Neural cell (in vitro differentiated cells): ENCODE data around the gene GDPD2.

Experiments used
- CTCF ChIP-seq: fragments of 450-650 bp; IDR thresholded peaks from 2 replicates; pipeline ENCODE4 v1.5.1; 2014; ENCODE audit warnings: antibody characterized with exemption, mild to moderate bottlenecking, moderate library complexity; ENCODE audit not compliant: poor library complexity, severe bottlenecking
- MXI1 ChIP-seq: fragments of 450-650 bp; conservative IDR thresholded peaks from 2 replicates; pipeline ENCODE4 v1.6.1; 2014; ENCODE audit warnings: antibody characterized with exemption, mild to moderate bottlenecking; ENCODE audit not compliant: poor library complexity, severe bottlenecking

GRCh38 chrX:70437011-70437410 is 13.9 kb downstream of the GDPD2 start:
- TF ChIP-seq CTCF (no peak), MXI1 (no peak)
